BJ (cell line): ENCODE data around the gene DOCK4. TPM values are rescaled to one million over a fixed set of nuclear protein-coding genes. Genes with fewer than 3 reads are reported as not detected.

ENCODE experiments used
- CTCF ChIA-PET: fragments of 350-600 bp; formaldehyde crosslinking; extraction: SDS; loops from one replicate; lab custom pipeline; 2021; ENCODE audit warnings: antibody characterized with exemption, inconsistent platforms; lab: Yijun Ruan, JAX
- POLR2A ChIA-PET: fragments of 300-600 bp; sonication (Branson Sonifier 250); formaldehyde crosslinking; extraction: SDS; loops from one replicate; lab custom pipeline; 2021; ENCODE audit warnings: antibody characterized with exemption; lab: Charles Lee
- DNase-seq: peaks from one replicate; pipeline ENCODE4 v3.0.0-alpha.2; 2011; ENCODE audit warnings: low read depth
- H3K27me3 ChIP-seq: 2 replicates; pipeline ENCODE4 v1.6.0; 2011; ENCODE audit warnings: low read length; ENCODE audit not compliant: control insufficient read depth, insufficient read depth
- H3K36me3 ChIP-seq: 2 replicates; pipeline ENCODE4 v1.5.1; 2011; ENCODE audit warnings: low read length; ENCODE audit not compliant: control insufficient read depth, insufficient read depth
- H3K4me3 ChIP-seq: 2 replicates; pipeline ENCODE4 v1.5.1; 2011; ENCODE audit warnings: low read depth, mild to moderate bottlenecking, control low read depth, low read length
- CTCF ChIP-seq: IDR thresholded peaks from 2 replicates; pipeline ENCODE4 v1.5.1; 2011; ENCODE audit warnings: low read depth, mild to moderate bottlenecking, control low read depth, inconsistent platforms, low read length, moderate library complexity; ENCODE audit not compliant: insufficient read depth
- polyA plus RNA-seq: library from polyadenylated mRNA; depleted of rRNA; stranded (reverse); fragments of >200 nt; gene quantifications from 2 replicates; pipeline ENCODE4 v1.2.3, GENCODE V29; 2011

The DOCK4 gene
- polyA plus RNA-seq, 1 experiment = 0.15 TPM

GRCh38 chr7:111694376-111694775, 511.8 kb downstream of the DOCK4 start:
- TF ChIP-seq CTCF = no peak
- no peaks in the 10 kb centered on the region for H3K36me3 ChIP-seq
- no peak for DNase-seq
- ChIA-PET CTCF (no interaction called here), POLR2A (no interaction called here)
- H3K4me3 ChIP-seq = no peak overlapping the region
- no peaks in the 10 kb centered on the region for H3K27me3 ChIP-seq

- H3K4me3 ChIP-seq = no peak overlapping the region
- H3K36me3 ChIP-seq = no peaks in the 10 kb centered on the region
- no peaks in the 10 kb centered on the region for H3K27me3 ChIP-seq
- no peak for DNase-seq
- TF ChIP-seq CTCF = no peak
- ChIA-PET CTCF (no interaction called here), POLR2A (no interaction called here)
Observed at GRCh38 chr7:111690364-111691111, 515.7 kb downstream of the DOCK4 start.

- POLR2A ChIA-PET = no interaction called here
- CTCF ChIA-PET = no interaction called here
- H3K4me3 ChIP-seq = no peak overlapping the region
- no peak for DNase-seq
- no peaks in the 10 kb centered on the region for H3K27me3 ChIP-seq
- no peak for TF ChIP-seq CTCF
- H3K36me3 ChIP-seq = no peaks in the 10 kb centered on the region
Observed at GRCh38 chr7:111685349-111685748, 520.9 kb downstream of the DOCK4 start.

- no peak overlapping the region for H3K4me3 ChIP-seq
- no peak for TF ChIP-seq CTCF
- H3K36me3 ChIP-seq = no peaks in the 10 kb centered on the region
- no peak for DNase-seq
- ChIA-PET POLR2A (no interaction called here), CTCF (no interaction called here)
- H3K27me3 ChIP-seq = no peaks in the 10 kb centered on the region
Observed at GRCh38 chr7:111682588-111683340, 523.4 kb downstream of the DOCK4 start.

- ChIA-PET POLR2A (no interaction called here), CTCF (no interaction called here)
- no peak overlapping the region for H3K4me3 ChIP-seq
- no peak for TF ChIP-seq CTCF
- DNase-seq = no peak
- no peaks in the 10 kb centered on the region for H3K36me3 ChIP-seq
- H3K27me3 ChIP-seq = no peaks in the 10 kb centered on the region
Observed at GRCh38 chr7:111681242-111681641, 525.0 kb downstream of the DOCK4 start.
